ENCODE data around the gene KSR1. TPM values are rescaled to one million over a fixed set of nuclear protein-coding genes. Genes with fewer than 3 reads are reported as not detected.

The KSR1 gene
- total and polyA plus RNA-seq, 2 of the 4 experiments (the other 2 are of a cell fraction): 12.5 to 21.9 TPM

- H4K5ac ChIP-seq (ENCODE audit: low read depth, low read length): no peak overlapping the region
- ChIA-PET CTCF (no interaction called here), POLR2A (ENCODE audit: unreplicated experiment) (no interaction called here)
- no peak for DNase-seq
- no peak overlapping the region for H3K18ac ChIP-seq (ENCODE audit: low read depth, low read length)
- H3K56ac ChIP-seq (ENCODE audit: extremely low read depth, insufficient read depth, low read length): no peak overlapping the region
- H2AK5ac ChIP-seq (ENCODE audit: low read depth, low read length): no peak overlapping the region
- peaks cover 34 to 86% of the 10 kb centered on the region in 2 experiments for H3K79me1 ChIP-seq (ENCODE audit: low read depth in 1 of 2, low read length in 2 of 2)
- H3K27ac ChIP-seq (ENCODE audit: insufficient read depth, low read length): no peak overlapping the region
- H3K9ac ChIP-seq (ENCODE audit: low read depth, low read length): no peak overlapping the region
- dilution Hi-C loops (cut with HindIII; ENCODE audit: low sequenced_read_pairs, unreplicated experiment): no loop called here
- peaks cover 7% of the 10 kb centered on the region for H3K4me1 ChIP-seq (ENCODE audit: control insufficient read depth, insufficient read depth, low read length)
- in situ Hi-C loops (cut with MboI; ENCODE audit: low sequenced_read_pairs): no loop called here
- no peak overlapping the region for H3K4me2 ChIP-seq (ENCODE audit: low read depth, low read length)
- H4K91ac ChIP-seq (ENCODE audit: insufficient read depth, low read depth, low read length): no peak overlapping the region
- H3K36me3 ChIP-seq (ENCODE audit: control insufficient read depth, insufficient read depth, low read length): peaks cover 13% of the 10 kb centered on the region; the same call in 1 of the 2 replicates
- peaks cover 88% of the 10 kb centered on the region for H4K20me1 ChIP-seq (ENCODE audit: insufficient read depth, low read length)
- no peaks in the 10 kb centered on the region for H3K27me3 ChIP-seq (ENCODE audit: control insufficient read depth, insufficient read depth, low read length)
- no peak for ATAC-seq (ENCODE audit: low read depth)
- peaks cover 28% of the 10 kb centered on the region for H3K9me1 ChIP-seq (ENCODE audit: insufficient read depth, low read length)
- H4K8ac ChIP-seq (ENCODE audit: low read depth in 2 of 2, low read length in 2 of 2): no peak overlapping the region
- no peak overlapping the region for H3K23ac ChIP-seq (ENCODE audit: low read depth, low read length)
- intact Hi-C loops (cut with micrococcal nuclease): no loop called here
- H2BK5ac ChIP-seq (ENCODE audit: low read depth, low read length, poor library complexity, severe bottlenecking): no peak overlapping the region
- no peak overlapping the region for H3K4me3 ChIP-seq (ENCODE audit: insufficient read depth, low read depth, low read length)
- no TSS peak for BruUV-seq (replicated peaks)
- H2BK15ac ChIP-seq (ENCODE audit: low read depth, low read length): no peak overlapping the region
- no CpG with 5 or more reads among the region's 3 CpGs for WGBS, 2 experiments (ENCODE audit: extremely low coverage in 2 of 2, insufficient read length in 1 of 2)
- TF ChIP-seq MXI1 (IDR thresholded peaks at IDR 0.05; ENCODE audit: borderline replicate concordance, low read depth, low read length) (no peak), MAFK (IDR thresholded peaks at IDR 0.05; ENCODE audit: low read depth, low read length) (peak; percentile 56)
- no peak overlapping the region for H2BK120ac ChIP-seq (ENCODE audit: low read depth, low read length)
- no peak overlapping the region for H2AFZ ChIP-seq (replicated peaks; ENCODE audit: low read length, poor library complexity)
- no peaks in the 10 kb centered on the region for H3K9me3 ChIP-seq (ENCODE audit: control insufficient read depth, insufficient read depth, low read length)
- H3K4ac ChIP-seq (ENCODE audit: low read depth, low read length): no peak overlapping the region
- no peak overlapping the region for H2AK9ac ChIP-seq (replicated peaks; ENCODE audit: low read depth, low read length, poor library complexity)
- no peak overlapping the region for H2BK20ac ChIP-seq (ENCODE audit: low read depth, low read length)
- no peak overlapping the region for H3K14ac ChIP-seq (replicated peaks; ENCODE audit: low read depth, low read length)
Measured at GRCh38 chr17:27479838-27480237, 23.6 kb downstream of the KSR1 start.
